ENCODE results near the gene B3GNT5. TPM values are rescaled to one million over a fixed set of nuclear protein-coding genes. Genes with fewer than 3 reads are reported as not detected.

B3GNT5 gene
- total RNA-seq, 1 experiment from 2014 or later = 22.8 TPM

DNA sequence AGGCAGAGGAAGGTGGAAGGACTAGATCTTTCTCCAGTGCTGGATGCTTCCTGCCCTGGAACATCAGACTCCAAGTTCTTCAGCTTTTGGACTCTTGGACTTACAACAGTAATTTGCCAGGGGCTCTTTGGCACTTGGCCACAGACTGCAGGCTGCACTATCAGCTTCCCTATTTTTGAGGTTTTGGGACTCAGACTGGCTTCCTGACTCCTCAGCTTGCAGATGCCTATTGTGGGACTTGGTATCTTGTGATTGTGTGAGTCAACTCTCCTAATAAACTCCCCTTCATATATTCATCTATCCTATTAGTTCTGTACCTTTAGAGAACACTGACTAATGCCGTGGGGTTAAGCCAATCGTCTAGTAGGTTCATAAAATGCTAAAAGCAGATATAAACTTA, 8.8 kb upstream of the B3GNT5 start:
- ChIA-PET POLR2A (no interaction called here), CTCF (no interaction called here)
- Histone ChIP-seq H3K27ac (ENCODE audit: low read length) (no peak overlapping the region), H3K9me3 (ENCODE audit: control insufficient read depth, insufficient read depth, low read depth, low read length) (0 out of 2 replicates have a peak, but pooled peaks cover 6% of the 10 kb centered on the region), H3K4me3 (ENCODE audit: low read depth in 2 of 2, low read length in 2 of 2) (no peak overlapping the region), H3K4me1 (ENCODE audit: control insufficient read depth, insufficient read depth, low read length) (no peaks in the 10 kb centered on the region), H3K36me3 (ENCODE audit: control insufficient read depth, insufficient read depth, low read length) (no peaks in the 10 kb centered on the region), H3K27me3 (ENCODE audit: control insufficient read depth, insufficient read depth, low read length) (no peaks in the 10 kb centered on the region)
- no TSS peak for BruUV-seq (replicated peaks)
- DNase-seq (ENCODE audit: low read depth, low spot score) = no peak
- intact Hi-C loops (cut with micrococcal nuclease; ENCODE audit: unreplicated experiment) = no loop called here
- in situ Hi-C loops (cut with HindIII; ENCODE audit: low pct_unique_long_range_greater_than_20kb, low sequenced_read_pairs) = no loop called here
- ATAC-seq = no peak
- TF ChIP-seq REST (IDR thresholded peaks at IDR 0.05; ENCODE audit: insufficient read depth in 1 of 2, low read depth in 2 of 2, low read length in 1 of 2) (no peak), SIN3A (IDR thresholded peaks at IDR 0.05; ENCODE audit: borderline replicate concordance, insufficient read depth, low read depth, low read length) (no peak), POLR2AphosphoS5 (IDR thresholded peaks at IDR 0.05; ENCODE audit: low read depth, low read length) (no peak), TCF7L2 (IDR thresholded peaks at IDR 0.05; ENCODE audit: low read depth, low read length) (no peak)
- TF ChIP-seq, protein P1, sequence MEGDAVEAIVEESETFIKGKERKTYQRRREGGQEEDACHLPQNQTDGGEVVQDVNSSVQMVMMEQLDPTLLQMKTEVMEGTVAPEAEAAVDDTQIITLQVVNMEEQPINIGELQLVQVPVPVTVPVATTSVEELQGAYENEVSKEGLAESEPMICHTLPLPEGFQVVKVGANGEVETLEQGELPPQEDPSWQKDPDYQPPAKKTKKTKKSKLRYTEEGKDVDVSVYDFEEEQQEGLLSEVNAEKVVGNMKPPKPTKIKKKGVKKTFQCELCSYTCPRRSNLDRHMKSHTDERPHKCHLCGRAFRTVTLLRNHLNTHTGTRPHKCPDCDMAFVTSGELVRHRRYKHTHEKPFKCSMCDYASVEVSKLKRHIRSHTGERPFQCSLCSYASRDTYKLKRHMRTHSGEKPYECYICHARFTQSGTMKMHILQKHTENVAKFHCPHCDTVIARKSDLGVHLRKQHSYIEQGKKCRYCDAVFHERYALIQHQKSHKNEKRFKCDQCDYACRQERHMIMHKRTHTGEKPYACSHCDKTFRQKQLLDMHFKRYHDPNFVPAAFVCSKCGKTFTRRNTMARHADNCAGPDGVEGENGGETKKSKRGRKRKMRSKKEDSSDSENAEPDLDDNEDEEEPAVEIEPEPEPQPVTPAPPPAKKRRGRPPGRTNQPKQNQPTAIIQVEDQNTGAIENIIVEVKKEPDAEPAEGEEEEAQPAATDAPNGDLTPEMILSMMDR (IDR thresholded peaks at IDR 0.05) = no peak

DNA sequence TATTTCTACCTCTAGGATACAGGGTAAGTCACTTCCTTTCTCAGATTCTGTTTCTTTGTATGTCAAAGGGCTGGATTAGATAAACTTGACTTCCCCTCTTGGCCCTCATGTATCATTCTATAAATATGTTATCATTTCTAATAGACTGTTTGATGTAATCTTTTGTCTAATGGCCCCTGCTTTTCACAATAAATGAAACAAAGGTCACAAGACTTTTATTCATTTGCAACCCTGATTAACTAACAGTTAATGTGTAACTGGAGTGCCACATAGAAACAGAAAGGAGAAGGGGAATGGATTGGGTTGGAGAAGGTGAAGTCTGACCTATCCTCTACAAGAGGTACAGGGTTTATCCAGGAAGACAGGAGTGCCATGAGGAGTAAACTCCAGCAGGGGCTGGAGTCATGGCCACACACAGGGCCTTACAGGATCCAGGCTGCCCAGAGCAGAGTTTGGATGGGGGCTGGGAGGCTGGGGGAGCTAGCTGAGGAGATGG, 8.0 kb upstream of the B3GNT5 start:
- no peaks in the 10 kb centered on the region for H3K27me3 ChIP-seq (ENCODE audit: control insufficient read depth, insufficient read depth, low read length)
- CTCF ChIA-PET = no interaction called here
- no peak for DNase-seq (ENCODE audit: low read depth, low spot score)
- no peak overlapping the region for H3K27ac ChIP-seq (ENCODE audit: low read length)
- H3K4me3 ChIP-seq (ENCODE audit: low read depth in 2 of 2, low read length in 2 of 2) = no peak overlapping the region
- in situ Hi-C loops (cut with HindIII; ENCODE audit: low pct_unique_long_range_greater_than_20kb, low sequenced_read_pairs) = no loop called here
- H3K36me3 ChIP-seq (ENCODE audit: control insufficient read depth, insufficient read depth, low read length) = no peaks in the 10 kb centered on the region
- no TSS peak for BruUV-seq (replicated peaks)
- POLR2A ChIA-PET = no interaction called here
- no peak for TF ChIP-seq POLR2AphosphoS5 (IDR thresholded peaks at IDR 0.05; ENCODE audit: low read depth, low read length)
- 0 out of 2 replicates have a peak, but pooled peaks cover 6% of the 10 kb centered on the region for H3K9me3 ChIP-seq (ENCODE audit: control insufficient read depth, insufficient read depth, low read depth, low read length)
- intact Hi-C loops (cut with micrococcal nuclease; ENCODE audit: unreplicated experiment) = no loop called here
- no peak for ATAC-seq
- no peaks in the 10 kb centered on the region for H3K4me1 ChIP-seq (ENCODE audit: control insufficient read depth, insufficient read depth, low read length)

GRCh38 chr3:183247011-183247589, 6.0 kb upstream of the B3GNT5 start:
- CTCF ChIA-PET = no interaction called here
- no TSS peak for BruUV-seq (replicated peaks)

More at GRCh38 chr3:183247011-183247589, 6.0 kb upstream of the B3GNT5 start:
- ATAC-seq (no peak), DNase-seq (ENCODE audit: low read depth, low spot score) (no peak)
- Histone ChIP-seq H3K9me3 (ENCODE audit: control insufficient read depth, insufficient read depth, low read depth, low read length) (0 out of 2 replicates have a peak, but pooled peaks cover 4% of the 10 kb centered on the region), H3K4me1 (ENCODE audit: control insufficient read depth, insufficient read depth, low read length) (no peaks in the 10 kb centered on the region), H3K36me3 (ENCODE audit: control insufficient read depth, insufficient read depth, low read length) (no peaks in the 10 kb centered on the region), H3K4me3 (ENCODE audit: low read depth in 2 of 2, low read length in 2 of 2) (no peak overlapping the region), H3K27ac (ENCODE audit: low read length) (no peak overlapping the region), H3K27me3 (ENCODE audit: control insufficient read depth, insufficient read depth, low read length) (no peaks in the 10 kb centered on the region)
- TF ChIP-seq, protein P1 (IDR thresholded peaks at IDR 0.05) = no peak
- POLR2A ChIA-PET = no interaction called here
- intact Hi-C loops (cut with micrococcal nuclease; ENCODE audit: unreplicated experiment) = no loop called here
- in situ Hi-C loops (cut with HindIII; ENCODE audit: low pct_unique_long_range_greater_than_20kb, low sequenced_read_pairs) = no loop called here

Measured in Panc1 (cell line).